SJSA1 (cell line): ENCODE data around the gene HMG20A. TPM values are rescaled to one million over a fixed set of nuclear protein-coding genes. Genes with fewer than 3 reads are reported as not detected.

ENCODE experiments used
- DNase-seq, 2 experiments: peaks; one replicate each; pipeline ENCODE4 v3.0.0-alpha.2; 2015 to 2020; ENCODE audit warnings: low spot score in 2 of 2, low read depth in 1 of 2
- H3K27ac ChIP-seq: fragments of 250-450 bp; sonication (Bioruptor Pico); 2 replicates; pipeline ENCODE4 v1.5.1; 2020; ENCODE audit warnings: mild to moderate bottlenecking, moderate library complexity
- H3K27me3 ChIP-seq: fragments of 250-450 bp; sonication (Bioruptor Pico); replicated peaks from 2 replicates; pipeline ENCODE4 v1.5.1; 2020; ENCODE audit warnings: mild to moderate bottlenecking, moderate library complexity
- H3K36me3 ChIP-seq: fragments of 250-450 bp; sonication (Bioruptor Pico); 2 replicates; pipeline ENCODE4 v1.5.1; 2020; ENCODE audit warnings: mild to moderate bottlenecking
- H3K4me1 ChIP-seq: fragments of 250-450 bp; sonication (Bioruptor Pico); replicated peaks from 2 replicates; pipeline ENCODE4 v1.6.1; 2021; ENCODE audit warnings: mild to moderate bottlenecking
- H3K4me3 ChIP-seq: fragments of 250-450 bp; sonication (Bioruptor Pico); 2 replicates; pipeline ENCODE4 v1.5.1; 2020; ENCODE audit warnings: mild to moderate bottlenecking
- H3K9me3 ChIP-seq: fragments of 250-450 bp; sonication (Bioruptor Pico); replicated peaks from 2 replicates; pipeline ENCODE4 v1.5.1; 2020; ENCODE audit warnings: mild to moderate bottlenecking
- total RNA-seq: library from RNA; depleted of rRNA; stranded (reverse); fragments of >200 nt; shearing (Covaris generic); gene quantifications from 2 replicates; pipeline ENCODE4 v1.2.3, GENCODE V29; 2014

HMG20A gene
- total RNA-seq, 1 experiment from 2014 or later, result 30.1 TPM

- H3K36me3 ChIP-seq, result peaks cover 37% of the 10 kb centered on the region
- H3K27me3 ChIP-seq, result no peaks in the 10 kb centered on the region
- H3K27ac ChIP-seq, result no peak overlapping the region
- DNase-seq, result no peak
- H3K4me3 ChIP-seq, result no peak overlapping the region
- no peaks in the 10 kb centered on the region for H3K9me3 ChIP-seq
- H3K4me1 ChIP-seq, result peaks cover 62% of the 10 kb centered on the region
Observed at GRCh38 chr15:77480859-77481633, 60.4 kb downstream of the HMG20A start.

GRCh38 chr15:77481670-77482069 is 61.0 kb downstream of the HMG20A start:
- H3K27me3 ChIP-seq, result no peaks in the 10 kb centered on the region
- H3K27ac ChIP-seq, result peak overlapping the region; percentile 82
- peak in 1 of 2 experiments; percentile 32 for DNase-seq
- no peaks in the 10 kb centered on the region for H3K9me3 ChIP-seq
- H3K4me1 ChIP-seq, result peaks cover 62% of the 10 kb centered on the region
- H3K4me3 ChIP-seq, result no peak overlapping the region
- peaks cover 37% of the 10 kb centered on the region for H3K36me3 ChIP-seq

GRCh38 chr15:77482570-77482969 is 61.9 kb downstream of the HMG20A start:
- H3K4me1 ChIP-seq, result peaks cover 59% of the 10 kb centered on the region
- no peaks in the 10 kb centered on the region for H3K27me3 ChIP-seq
- H3K27ac ChIP-seq, result peak overlapping the region; percentile 82
- H3K4me3 ChIP-seq, result no peak overlapping the region
- peaks cover 37% of the 10 kb centered on the region for H3K36me3 ChIP-seq
- H3K9me3 ChIP-seq, result no peaks in the 10 kb centered on the region
- DNase-seq, result peak in 1 of 2 experiments; percentile 80

DNA sequence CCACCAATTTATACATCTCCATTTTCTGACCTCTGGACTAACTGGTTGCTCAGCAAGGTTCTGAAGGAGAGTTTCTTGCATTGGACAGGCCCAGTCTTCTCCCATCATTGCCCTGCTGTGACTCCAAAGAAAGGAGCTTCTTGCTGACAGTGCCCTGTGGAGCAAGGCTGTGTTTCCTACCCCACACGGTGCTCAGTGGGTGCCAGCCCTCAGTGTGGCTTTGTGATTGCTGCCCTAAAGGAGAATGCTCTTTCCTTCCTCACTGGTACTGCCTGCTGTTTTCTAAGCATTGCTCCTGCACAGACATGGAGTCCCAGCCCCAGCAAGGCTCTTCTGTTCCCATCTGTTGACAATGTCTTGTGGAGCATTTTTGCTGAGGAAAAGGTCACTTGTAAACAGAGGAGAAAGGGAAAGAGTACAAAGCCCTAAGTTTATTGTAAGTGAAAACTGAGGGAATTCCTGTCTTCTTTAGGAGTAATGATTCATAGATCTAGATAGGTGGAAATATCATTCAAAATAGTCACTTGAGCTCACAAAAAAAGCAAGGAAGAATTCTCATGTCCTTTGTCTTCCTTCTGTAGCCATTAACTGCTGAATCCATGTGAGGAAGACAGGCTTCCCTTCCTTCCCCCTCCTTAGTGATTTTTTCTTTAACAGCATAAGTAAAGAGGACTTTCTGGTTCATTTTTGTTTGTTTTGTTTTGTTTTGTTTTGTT is 62.9 kb downstream of the HMG20A start:
- Histone ChIP-seq H3K27ac (peak overlapping the region; percentile 82), H3K4me1 (peaks cover 49% of the 10 kb centered on the region), H3K9me3 (no peaks in the 10 kb centered on the region), H3K4me3 (no peak overlapping the region), H3K27me3 (no peaks in the 10 kb centered on the region), H3K36me3 (peaks cover 37% of the 10 kb centered on the region)
- DNase-seq, result peak in 1 of 2 experiments; percentile 82

DNA sequence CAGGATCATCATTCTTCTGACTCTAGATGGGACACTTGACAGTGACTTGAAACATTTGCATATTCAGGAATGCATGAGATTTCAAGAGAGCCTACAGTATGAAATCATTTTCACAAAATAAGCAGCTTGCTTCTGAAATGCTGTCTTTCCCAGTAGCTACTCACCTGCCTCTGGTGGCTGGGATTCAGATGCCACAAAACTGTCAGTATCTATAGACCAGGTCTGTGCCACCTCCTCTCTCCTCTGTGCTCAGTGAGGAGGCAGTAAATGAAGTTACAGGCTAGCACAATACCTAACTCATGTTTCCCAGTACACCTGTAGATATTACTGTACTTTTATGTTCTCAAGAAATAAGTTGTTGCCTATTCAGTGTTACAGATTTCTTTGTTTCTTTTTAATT is 64.3 kb downstream of the HMG20A start:
- Histone ChIP-seq H3K27ac (no peak overlapping the region), H3K4me1 (peaks cover 41% of the 10 kb centered on the region), H3K9me3 (no peaks in the 10 kb centered on the region), H3K27me3 (no peaks in the 10 kb centered on the region), H3K36me3 (peaks cover 28% of the 10 kb centered on the region), H3K4me3 (no peak overlapping the region)
- no peak for DNase-seq

GRCh38 chr15:77486542-77487468 is 66.1 kb downstream of the HMG20A start:
- H3K27ac ChIP-seq, result no peak overlapping the region
- no peak overlapping the region for H3K4me3 ChIP-seq
- H3K27me3 ChIP-seq, result no peaks in the 10 kb centered on the region
- no peaks in the 10 kb centered on the region for H3K9me3 ChIP-seq
- no peak for DNase-seq
- peaks cover 22% of the 10 kb centered on the region for H3K36me3 ChIP-seq
- H3K4me1 ChIP-seq, result peaks cover 30% of the 10 kb centered on the region

GRCh38 chr15:77487469-77487842 is 66.8 kb downstream of the HMG20A start:
- DNase-seq, result no peak
- no peaks in the 10 kb centered on the region for H3K27me3 ChIP-seq
- peaks cover 22% of the 10 kb centered on the region for H3K36me3 ChIP-seq
- peaks cover 24% of the 10 kb centered on the region for H3K4me1 ChIP-seq
- H3K9me3 ChIP-seq, result no peaks in the 10 kb centered on the region
- H3K27ac ChIP-seq, result no peak overlapping the region
- H3K4me3 ChIP-seq, result no peak overlapping the region

- no peaks in the 10 kb centered on the region for H3K9me3 ChIP-seq
- H3K27ac ChIP-seq, result no peak overlapping the region
- no peak overlapping the region for H3K4me3 ChIP-seq
- no peak for DNase-seq
- H3K36me3 ChIP-seq, result peaks cover 20% of the 10 kb centered on the region
- no peaks in the 10 kb centered on the region for H3K27me3 ChIP-seq
- H3K4me1 ChIP-seq, result peaks cover 20% of the 10 kb centered on the region
Observed at GRCh38 chr15:77487888-77488287, 67.2 kb downstream of the HMG20A start.

DNA sequence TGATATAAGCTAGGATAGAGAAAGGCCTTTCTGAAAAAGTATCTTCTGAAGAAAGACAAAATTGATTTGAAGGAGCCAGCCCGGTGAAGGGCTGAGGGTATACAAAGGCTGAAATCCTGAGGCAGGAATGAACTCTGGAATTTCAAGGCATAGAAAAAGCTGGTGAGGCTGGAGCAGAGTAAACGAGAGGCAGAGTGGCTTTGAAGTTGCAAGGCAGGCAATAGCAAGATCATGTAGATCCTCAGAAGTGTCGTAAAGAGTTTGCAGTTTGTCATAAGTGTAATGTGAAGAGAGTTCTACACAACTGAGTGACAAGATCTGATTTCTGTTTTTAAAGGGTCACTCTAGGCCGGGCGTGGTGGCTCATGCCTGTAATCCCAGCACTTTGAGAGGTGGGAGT is 69.0 kb downstream of the HMG20A start:
- no peak for DNase-seq
- Histone ChIP-seq H3K9me3 (no peaks in the 10 kb centered on the region), H3K36me3 (peaks cover 8% of the 10 kb centered on the region), H3K4me1 (peaks cover 20% of the 10 kb centered on the region), H3K27ac (no peak overlapping the region), H3K27me3 (no peaks in the 10 kb centered on the region), H3K4me3 (no peak overlapping the region)

- Histone ChIP-seq H3K36me3 (no peaks in the 10 kb centered on the region), H3K4me3 (no peak overlapping the region), H3K27me3 (no peaks in the 10 kb centered on the region), H3K9me3 (no peaks in the 10 kb centered on the region), H3K27ac (no peak overlapping the region), H3K4me1 (peaks cover 52% of the 10 kb centered on the region)
- peak in 1 of 2 experiments; percentile 25 for DNase-seq
Observed at GRCh38 chr15:77493324-77493907, 72.7 kb downstream of the HMG20A start.

DNA sequence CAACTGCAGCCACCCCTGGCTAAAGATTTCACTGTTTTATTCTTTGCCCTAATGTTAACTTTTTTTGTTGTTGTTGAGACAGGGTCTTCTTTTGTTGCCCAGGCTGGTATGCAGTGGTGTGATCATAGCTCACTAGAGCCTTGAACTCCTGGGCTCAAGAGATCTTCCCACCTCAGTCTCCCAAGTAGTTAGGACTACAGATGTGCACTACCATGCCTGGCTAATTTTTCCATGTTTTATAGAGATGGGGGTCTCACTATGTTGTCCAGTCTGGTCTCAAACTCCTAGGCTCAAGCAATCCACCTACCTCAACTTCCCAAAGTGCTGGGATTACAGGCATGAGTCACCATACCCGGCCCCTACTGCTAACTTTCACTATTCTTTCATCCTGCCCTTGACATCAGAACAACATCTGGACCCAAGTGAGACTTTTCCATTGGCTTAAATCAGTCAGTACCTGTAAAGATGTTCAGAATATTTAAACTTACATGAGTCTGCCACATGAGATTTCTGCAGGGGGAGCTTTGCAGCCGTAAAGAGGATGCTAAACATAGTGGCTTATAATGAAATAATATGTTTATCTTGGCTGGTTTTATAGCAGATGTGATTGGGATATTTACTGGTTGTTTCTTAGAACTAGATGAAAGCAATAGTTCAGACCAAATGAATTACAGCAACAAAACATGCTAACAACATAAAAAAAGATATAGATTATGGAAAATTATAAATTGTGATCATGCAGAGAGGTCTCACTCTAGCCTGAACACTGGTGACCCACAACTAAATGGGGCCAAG is 73.6 kb downstream of the HMG20A start:
- Histone ChIP-seq H3K4me3 (no peak overlapping the region), H3K9me3 (no peaks in the 10 kb centered on the region), H3K27me3 (no peaks in the 10 kb centered on the region), H3K4me1 (peaks cover 52% of the 10 kb centered on the region), H3K27ac (no peak overlapping the region; the same call in 1 of the 2 replicates), H3K36me3 (no peaks in the 10 kb centered on the region)
- DNase-seq, result no peak

GRCh38 chr15:77494964-77495363 is 74.3 kb downstream of the HMG20A start:
- Histone ChIP-seq H3K9me3 (no peaks in the 10 kb centered on the region), H3K27me3 (no peaks in the 10 kb centered on the region), H3K4me3 (no peak overlapping the region), H3K36me3 (no peaks in the 10 kb centered on the region), H3K4me1 (peaks cover 52% of the 10 kb centered on the region), H3K27ac (peak overlapping the region; percentile 61; the same call in 1 of the 2 replicates)
- no peak for DNase-seq
